ENCODE results near the gene OR6A2. TPM values are rescaled to one million over a fixed set of nuclear protein-coding genes. Genes with fewer than 3 reads are reported as not detected.
A peak's percentile ranks its signal among the peaks of the same experiment; 100 is the strongest.

The OR6A2 gene
- total RNA-seq (2021; fragmentation: NEBNext Ultra II Directional; extraction: Animal tissue kit (Norgen Biotek cat#: 25700)) = 0.10 and 0.20 TPM in 2 replicates
- 0.14 TPM in 2 replicates for polyA plus RNA-seq (2011; rRNA removed)
- 0.03 TPM for polyA plus RNA-seq (2011; cell fraction: cytosol; rRNA removed)
- 0.74 TPM for polyA plus RNA-seq (2011; cell fraction: nucleus; rRNA removed)
- 0.11 TPM in 1 of 4 replicates, not detected in the others for polyA plus RNA-seq (2012, experiment 1 of 2)
- not detected for polyA plus RNA-seq (2012, experiment 2 of 2)
- polyA plus RNA-seq (2013, experiment 1 of 2) = 0.02 TPM
- 0.02 TPM for polyA plus RNA-seq (2013, experiment 2 of 2)
- polyA minus RNA-seq (2011; rRNA and poly(A)+ RNA removed) = 7.3 and 7.5 TPM in 2 replicates
- polyA minus RNA-seq (2011; cell fraction: cytosol; rRNA and poly(A)+ RNA removed) = not detected
- polyA minus RNA-seq (2011; cell fraction: nucleus; rRNA and poly(A)+ RNA removed) = 16.5 TPM
- long read RNA-seq, experiment 1 = 0 reads
- long read RNA-seq, experiment 2 = 0 reads

- no peak within 1 kb of the TSS for H3K9ac ChIP-seq (replicated peaks in 1 of 4; ENCODE audit: extremely low read depth in 1 of 4, low read depth in 3 of 4, low read length in 3 of 4)
- no peaks in the 10 kb centered on the region for H4K20me1 ChIP-seq (replicated peaks in 1 of 2; ENCODE audit: control insufficient read depth in 1 of 2, insufficient read depth in 2 of 2, low read length in 2 of 2)
- H2BK5ac ChIP-seq (ENCODE audit: low read depth, low read length) = no peak within 1 kb of the TSS
- peaks cover 7 to 15% of the 10 kb centered on the region in 2 experiments for H3K9me3 ChIP-seq (ENCODE audit: insufficient read depth in 2 of 2, low read depth in 1 of 2, low read length in 1 of 2)
- H3K79me2 ChIP-seq (ENCODE audit: control insufficient read depth in 1 of 2, insufficient read depth in 2 of 2, low read length in 2 of 2) = no peaks in the 10 kb centered on the region
- no peak within 1 kb of the TSS for H3K18ac ChIP-seq (ENCODE audit: extremely low read depth, low read length)
- no peak within 1 kb of the TSS; the same call in 1 of the 2 replicates for H2BK20ac ChIP-seq (ENCODE audit: low read length)
- H3K4ac ChIP-seq (replicated peaks; ENCODE audit: insufficient read length, low read depth, low read length) = no peak within 1 kb of the TSS
- no peaks in the 10 kb centered on the region for H3K79me1 ChIP-seq (ENCODE audit: low read depth, low read length)
- no peak within 1 kb of the TSS for H4K8ac ChIP-seq (ENCODE audit: extremely low read depth, insufficient read depth, low read length)
- H2BK12ac ChIP-seq (ENCODE audit: low read depth, low read length) = peak within 1 kb of the TSS; percentile 20; the same call in 1 of the 2 replicates
- no peak within 1 kb of the TSS for H3K14ac ChIP-seq (ENCODE audit: insufficient read length)
- H3K56ac ChIP-seq (replicated peaks; ENCODE audit: insufficient read length, low read depth, low read length) = no peak within 1 kb of the TSS
- 100% methylated on average over 1 of the region's 1 CpG; no CpG with 5 or more reads in 1 of the 2 experiments for WGBS, 2 experiments (ENCODE audit: extremely low coverage in 1 of 2, insufficient coverage in 1 of 2, insufficient read length in 1 of 2, insufficient replicate concordance in 2 of 2, low coverage in 1 of 2, low lambda C conversion rate in 2 of 2, missing lambda C conversion rate in 1 of 2)
- FAIRE-seq = no peak
- no peak within 1 kb of the TSS for H2BK15ac ChIP-seq (ENCODE audit: low read length)
- DNase-seq (ENCODE audit: low read depth in 1 of 2, low spot score in 2 of 2) = no peak
- H4K5ac ChIP-seq (ENCODE audit: insufficient read length, low read depth, low read length) = no peak within 1 kb of the TSS
- ChIA-PET POLR2A (ENCODE audit: partially characterized antibody) (no interaction called here), CTCF (ENCODE audit: partially characterized antibody) (interaction anchor here (1.3 to 1.5 kb wide), 2 partner anchors 9 to 13 kb away, joined by 4 read pairs; no protein-coding TSS in a partner anchor)
- no peaks in the 10 kb centered on the region for H3K36me3 ChIP-seq (ENCODE audit: control insufficient read depth in 2 of 4, insufficient read depth in 4 of 4, low read length in 3 of 4)
- H3K4me2 ChIP-seq (ENCODE audit: insufficient read depth in 1 of 2, low read depth in 2 of 2, low read length in 2 of 2) = no peak within 1 kb of the TSS
- TF ChIP-seq SIRT6 (IDR thresholded peaks at IDR 0.05; ENCODE audit: low read length) (no peak), MAFK (IDR thresholded peaks at IDR 0.05; ENCODE audit: low read depth, low read length) (no peak), JUN (IDR thresholded peaks at IDR 0.05; ENCODE audit: low read depth, low read length) (no peak), SRF (IDR thresholded peaks at IDR 0.05; ENCODE audit: low read depth, low read length) (no peak), RAD21 (IDR thresholded peaks at IDR 0.05 in 1 of 2, conservative IDR thresholded peaks at IDR 0.05 in 1 of 2; ENCODE audit: low read depth in 2 of 2, low read length in 2 of 2) (no peak), POLR2A (IDR thresholded peaks at IDR 0.05; ENCODE audit: control extremely low read depth in 1 of 2, low read depth in 2 of 2, low read length in 2 of 2) (no peak), TAF7 (optimal IDR thresholded peaks at IDR 0.05; ENCODE audit: borderline replicate concordance, low read depth, low read length) (no peak), HDAC2 (IDR thresholded peaks at IDR 0.05; ENCODE audit: borderline replicate concordance in 1 of 2, low read depth in 2 of 2, low read length in 2 of 2) (no peak), BCL11A (IDR thresholded peaks at IDR 0.05; ENCODE audit: low read depth in 2 of 2, low read length in 2 of 2) (no peak), ASH2L (IDR thresholded peaks at IDR 0.05; ENCODE audit: low read length) (no peak), SP4 (IDR thresholded peaks at IDR 0.05; ENCODE audit: low read length) (no peak), POU5F1 (IDR thresholded peaks at IDR 0.05; ENCODE audit: low read depth, low read length) (no peak)
- no peak within 1 kb of the TSS for H2AK5ac ChIP-seq (ENCODE audit: low read depth, low read length)
- no peak within 1 kb of the TSS for H2BK120ac ChIP-seq (replicated peaks; ENCODE audit: low read depth, low read length)
- H3K23ac ChIP-seq (ENCODE audit: insufficient read length) = no peak within 1 kb of the TSS
- no peak within 1 kb of the TSS for H3K4me3 ChIP-seq (ENCODE audit: extremely low read depth in 1 of 4, insufficient read depth in 2 of 4, low read depth in 3 of 4, low read length in 4 of 4)
- H3K23me2 ChIP-seq (ENCODE audit: low read depth, low read length) = no peaks in the 10 kb centered on the region
- H3K4me1 ChIP-seq (replicated peaks in 1 of 4; ENCODE audit: control insufficient read depth in 3 of 4, insufficient read depth in 4 of 4, low read length in 3 of 4) = peaks cover 0 to 5% (median under 1%) of the 10 kb centered on the region in 4 experiments; a peak in 4 of 7 replicates
- H2AFZ ChIP-seq (ENCODE audit: low read length) = no peak within 1 kb of the TSS
- H3K27ac ChIP-seq (ENCODE audit: low read depth, low read length) = no peak within 1 kb of the TSS
- H3K27me3 ChIP-seq (replicated peaks in 1 of 4; ENCODE audit: control insufficient read depth in 3 of 4, extremely low read depth in 1 of 4, insufficient read depth in 3 of 4, low read length in 3 of 4) = no peaks in the 10 kb centered on the region
- H4K91ac ChIP-seq (replicated peaks; ENCODE audit: insufficient read length, low read length) = no peak within 1 kb of the TSS
Measured at GRCh38 chr11:6799402-6799801, at the start of gene OR6A2. Gene OR6A2, minus strand, starts transcription at chr11:6799689. Its CDS starts 3,981 bp downstream, at chr11:6795708.

Measured in H1 (cell line).